DND-41 (cell line): Measurements from ENCODE around the gene APOLD1.
A peak's percentile ranks its signal among the peaks of the same experiment; 100 is the strongest.
"Not testable (repeated sequence)": the region's sequence is repeated elsewhere in the genome, so short reads cannot be mapped to it uniquely, and the experiment has no call there.

Experiments
- ATAC-seq: fragments of 200-7000 bp; cut with Tn5 transposase; 3 replicates; pipeline ENCODE4 v1.9.1; 2021; ENCODE audit warnings: low read depth; ENCODE audit not compliant: insufficient read depth
- DNase-seq: peaks from one replicate; pipeline ENCODE4 v3.0.0-alpha.2; 2020
- H2AFZ ChIP-seq: 2 replicates; pipeline ENCODE4 v1.6.0; 2012; ENCODE audit warnings: low read depth, low read length
- H3K27ac ChIP-seq: 2 replicates; pipeline ENCODE4 v1.5.1; 2012; ENCODE audit warnings: low read length, inconsistent platforms
- H3K27me3 ChIP-seq: fragments of 200-600 bp; sonication (generic); 2 replicates; pipeline ENCODE4 v1.6.0; 2012; ENCODE audit warnings: low read length, mild to moderate bottlenecking, inconsistent platforms; ENCODE audit not compliant: insufficient read depth, poor library complexity
- H3K36me3 ChIP-seq: 2 replicates; pipeline ENCODE4 v1.5.1; 2012; ENCODE audit warnings: low read length, inconsistent platforms; ENCODE audit not compliant: insufficient read depth
- H3K4me1 ChIP-seq: 2 replicates; pipeline ENCODE4 v1.5.1; 2012; ENCODE audit warnings: mild to moderate bottlenecking, low read length; ENCODE audit not compliant: insufficient read depth
- H3K4me2 ChIP-seq: 2 replicates; pipeline ENCODE4 v1.6.0; 2012; ENCODE audit warnings: mild to moderate bottlenecking, moderate library complexity, low read length, inconsistent platforms; ENCODE audit not compliant: insufficient read depth
- H3K4me3 ChIP-seq, 2 experiments: fragments of 200-600 bp in 1 of 2; shearing (Covaris generic) in 1 of 2; 2 replicates each; pipeline ENCODE4 v1.5.1; 2012 to 2016; ENCODE audit warnings: inconsistent platforms in 2 of 2, low read length in 2 of 2, mild to moderate bottlenecking in 2 of 2, low read depth in 1 of 2, moderate library complexity in 1 of 2
- H3K79me2 ChIP-seq: 2 replicates; pipeline ENCODE4 v1.6.0; 2012; ENCODE audit warnings: low read length, inconsistent platforms; ENCODE audit not compliant: insufficient read depth
- H3K9ac ChIP-seq: 2 replicates; pipeline ENCODE4 v1.6.0; 2012; ENCODE audit warnings: low read depth, mild to moderate bottlenecking, inconsistent platforms, low read length, moderate library complexity
- H3K9me3 ChIP-seq: 2 replicates; pipeline ENCODE4 v1.5.1; 2012; ENCODE audit warnings: low read length, moderate library complexity, mild to moderate bottlenecking, inconsistent platforms; ENCODE audit not compliant: insufficient read depth, severe bottlenecking
- H4K20me1 ChIP-seq: 2 replicates; pipeline ENCODE4 v1.6.0; 2012; ENCODE audit warnings: low read length; ENCODE audit not compliant: insufficient read depth
- EZH2 ChIP-seq: IDR thresholded peaks from 3 replicates; pipeline ENCODE4 v1.6.1; 2012; ENCODE audit warnings: borderline replicate concordance, low read depth, mild to moderate bottlenecking, moderate library complexity, low read length, inconsistent platforms; ENCODE audit not compliant: severe bottlenecking
- TF ChIP-seq, protein P1 (sequence below): IDR thresholded peaks from 2 replicates; pipeline ENCODE4 v1.5.1; 2012; ENCODE audit warnings: borderline replicate concordance, low read length, moderate library complexity, mild to moderate bottlenecking; ENCODE audit not compliant: poor library complexity, severe bottlenecking; ENCODE audit errors: extremely low read depth

Gene APOLD1, protein sequence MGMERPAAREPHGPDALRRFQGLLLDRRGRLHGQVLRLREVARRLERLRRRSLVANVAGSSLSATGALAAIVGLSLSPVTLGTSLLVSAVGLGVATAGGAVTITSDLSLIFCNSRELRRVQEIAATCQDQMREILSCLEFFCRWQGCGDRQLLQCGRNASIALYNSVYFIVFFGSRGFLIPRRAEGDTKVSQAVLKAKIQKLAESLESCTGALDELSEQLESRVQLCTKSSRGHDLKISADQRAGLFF

DNA sequence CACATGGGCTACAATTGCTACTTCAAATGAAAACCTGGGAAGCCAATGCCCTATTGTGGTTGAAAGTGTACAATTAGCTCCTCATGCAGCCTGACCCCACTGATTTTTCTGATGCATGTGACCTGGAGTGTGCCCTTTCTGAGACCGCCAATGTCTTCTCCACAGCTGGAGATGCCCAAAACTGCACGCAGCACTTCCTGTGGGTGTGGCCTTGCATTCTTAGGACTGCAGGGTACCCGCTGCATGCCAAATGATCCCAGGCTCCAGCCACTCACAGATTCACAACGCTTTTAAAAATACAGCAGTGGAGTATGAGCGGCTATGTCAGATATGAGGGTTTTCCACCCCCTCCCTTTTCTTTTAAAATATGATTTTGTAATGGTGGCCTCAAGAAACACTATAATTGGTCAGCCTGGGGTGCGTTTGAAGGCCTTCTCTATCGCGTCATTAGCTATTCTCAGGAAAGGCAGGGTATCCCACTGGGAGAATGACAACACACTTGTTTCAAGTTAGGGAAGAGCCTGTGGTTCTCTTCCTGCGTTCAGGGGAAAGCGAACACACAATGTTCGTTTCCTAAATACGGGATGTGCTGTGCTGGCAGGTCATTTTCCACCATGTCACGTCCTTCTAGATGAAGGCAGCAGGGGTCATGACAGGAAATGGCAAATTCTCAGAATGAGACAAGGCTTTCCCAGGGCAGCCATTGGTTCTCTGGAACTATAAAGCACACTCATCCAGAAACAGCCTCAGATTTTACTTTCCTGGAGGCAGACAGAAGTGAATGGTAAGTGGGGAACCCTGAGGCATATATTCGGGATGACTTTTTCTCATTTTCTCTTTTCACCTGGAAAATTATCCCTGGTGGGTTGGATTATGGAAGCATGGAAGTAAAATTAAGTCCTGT is at the start of gene APOLD1:
Gene APOLD1, plus strand, starts transcription at position 749 of the 904 bp plus-strand sequence. Its CDS starts 33 bp downstream, at position 782.
- DNase-seq (peak; percentile 34), ATAC-seq (no peak)
- Histone ChIP-seq H3K27me3 (no peaks in the 10 kb centered on the region), H3K27ac (peak within 1 kb of the TSS; percentile 91), H3K9me3 (no peaks in the 10 kb centered on the region), H3K4me1 (peaks cover 40% of the 10 kb centered on the region), H3K9ac (peak within 1 kb of the TSS; percentile 87), H3K36me3 (no peaks in the 10 kb centered on the region), H2AFZ (peak within 1 kb of the TSS; percentile 99), H3K4me3 (peak within 1 kb of the TSS; percentile 56 to 81), H4K20me1 (no peaks in the 10 kb centered on the region), H3K79me2 (peaks cover 7% of the 10 kb centered on the region), H3K4me2 (peak within 1 kb of the TSS; percentile 99)
- no peak for TF ChIP-seq EZH2
- TF ChIP-seq, protein P1, sequence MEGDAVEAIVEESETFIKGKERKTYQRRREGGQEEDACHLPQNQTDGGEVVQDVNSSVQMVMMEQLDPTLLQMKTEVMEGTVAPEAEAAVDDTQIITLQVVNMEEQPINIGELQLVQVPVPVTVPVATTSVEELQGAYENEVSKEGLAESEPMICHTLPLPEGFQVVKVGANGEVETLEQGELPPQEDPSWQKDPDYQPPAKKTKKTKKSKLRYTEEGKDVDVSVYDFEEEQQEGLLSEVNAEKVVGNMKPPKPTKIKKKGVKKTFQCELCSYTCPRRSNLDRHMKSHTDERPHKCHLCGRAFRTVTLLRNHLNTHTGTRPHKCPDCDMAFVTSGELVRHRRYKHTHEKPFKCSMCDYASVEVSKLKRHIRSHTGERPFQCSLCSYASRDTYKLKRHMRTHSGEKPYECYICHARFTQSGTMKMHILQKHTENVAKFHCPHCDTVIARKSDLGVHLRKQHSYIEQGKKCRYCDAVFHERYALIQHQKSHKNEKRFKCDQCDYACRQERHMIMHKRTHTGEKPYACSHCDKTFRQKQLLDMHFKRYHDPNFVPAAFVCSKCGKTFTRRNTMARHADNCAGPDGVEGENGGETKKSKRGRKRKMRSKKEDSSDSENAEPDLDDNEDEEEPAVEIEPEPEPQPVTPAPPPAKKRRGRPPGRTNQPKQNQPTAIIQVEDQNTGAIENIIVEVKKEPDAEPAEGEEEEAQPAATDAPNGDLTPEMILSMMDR: no peak

DNA sequence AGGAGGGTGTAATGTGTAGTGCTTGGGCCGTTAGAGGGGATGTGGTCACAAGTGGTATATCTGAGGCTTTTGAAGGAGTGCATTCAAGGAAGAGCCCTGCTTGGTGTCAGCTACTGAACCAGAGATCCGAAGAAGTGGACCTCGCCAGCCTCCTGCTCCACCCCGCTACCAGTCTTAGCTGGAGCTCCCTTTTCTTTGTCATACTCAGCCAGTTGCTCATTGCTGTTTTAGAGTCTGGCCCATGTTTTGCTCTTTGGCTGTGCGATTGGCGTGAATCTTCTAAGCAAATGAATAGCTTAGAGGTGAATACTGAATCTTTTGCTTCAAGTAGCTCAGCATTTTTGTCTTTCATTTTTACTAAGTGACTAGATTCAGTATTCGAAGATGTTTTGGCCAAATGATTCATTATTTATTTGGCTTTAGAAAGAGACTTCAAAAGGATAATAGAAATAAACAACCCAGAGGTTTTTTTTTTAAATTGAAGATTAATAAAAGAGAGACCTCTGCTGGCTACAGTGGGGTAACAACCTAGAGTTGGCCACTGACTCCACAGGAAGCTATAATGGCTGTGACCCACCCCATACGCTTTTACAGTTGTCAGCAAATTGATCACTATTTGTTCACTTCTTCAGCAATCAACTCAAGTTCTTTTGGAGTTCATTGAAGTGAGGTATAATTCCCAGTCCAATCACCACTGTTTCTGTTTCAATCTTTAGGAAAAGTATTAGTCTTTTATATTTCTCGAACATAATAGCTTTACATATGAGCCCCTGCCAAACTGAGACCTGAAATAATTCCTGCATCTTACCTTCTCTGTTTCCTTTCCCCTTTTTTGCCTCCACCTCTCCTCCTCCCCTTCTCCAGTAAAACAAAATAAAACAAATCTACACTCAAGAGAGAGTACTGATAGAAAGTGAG is 48.4 kb upstream of the APOLD1 start:
- Histone ChIP-seq H4K20me1 (no peaks in the 10 kb centered on the region), H2AFZ (peak overlapping the region; percentile 54), H3K79me2 (peaks cover 53% of the 10 kb centered on the region), H3K36me3 (no peaks in the 10 kb centered on the region), H3K27ac (peak overlapping the region; percentile 71), H3K27me3 (no peaks in the 10 kb centered on the region), H3K9me3 (no peaks in the 10 kb centered on the region), H3K9ac (peak overlapping the region; percentile 35), H3K4me2 (peak overlapping the region; percentile 51), H3K4me3 (peak overlapping the region in 1 of 2 experiments; percentile 23; a peak in 1 of 4 replicates), H3K4me1 (peaks cover 36% of the 10 kb centered on the region)
- TF ChIP-seq EZH2: no peak
- TF ChIP-seq, protein P1: peak; percentile 70
- ATAC-seq (peak; percentile 93), DNase-seq (peak; percentile 75)

DNA sequence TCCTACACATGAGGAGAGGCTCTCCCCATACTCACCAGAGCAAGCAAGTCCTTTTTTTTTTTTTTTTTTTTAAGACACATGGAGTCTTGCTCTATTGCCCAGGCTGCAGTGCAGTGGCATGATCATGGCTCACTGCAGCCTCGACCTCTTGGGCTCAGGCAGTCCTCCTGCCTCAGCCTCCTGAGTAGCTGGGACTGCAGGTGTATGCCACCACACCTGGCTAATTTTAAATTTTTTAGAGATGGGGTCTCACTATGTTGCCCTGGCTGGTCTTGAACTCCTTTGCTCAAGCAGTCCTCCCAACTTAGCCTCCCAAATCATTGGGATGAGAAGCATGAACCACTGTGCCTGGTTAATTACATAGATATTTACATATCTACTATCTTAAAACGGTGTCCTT is 47.3 kb upstream of the APOLD1 start:
- H3K27ac ChIP-seq, H3K4me3 ChIP-seq, H3K9ac ChIP-seq, H3K27me3 ChIP-seq, H2AFZ ChIP-seq, H4K20me1 ChIP-seq, H3K36me3 ChIP-seq, H3K9me3 ChIP-seq, ATAC-seq, H3K4me2 ChIP-seq, DNase-seq: not testable (repeated sequence)
- Histone ChIP-seq H3K4me1 (peaks cover 36% of the 10 kb centered on the region), H3K79me2 (peaks cover 46% of the 10 kb centered on the region)
